HG02642 (cell line): ENCODE measurements around the gene DMRTC2.

Experiments
- ATAC-seq: cut with Tn5 transposase; IDR thresholded peaks from one replicate; pipeline ENCODE4 v1.9.1; 2021; ENCODE audit warnings: mild to moderate bottlenecking; ENCODE audit not compliant: unreplicated experiment, poor library complexity

DMRTC2 gene

GRCh38 chr19:41887711-41888382 lies 43.0 kb downstream of the DMRTC2 start:
- no peak for ATAC-seq

GRCh38 chr19:41888926-41889325 lies 44.1 kb downstream of the DMRTC2 start:
- no peak for ATAC-seq

- ATAC-seq, result no peak
Measured at GRCh38 chr19:41889896-41890295, 45.1 kb downstream of the DMRTC2 start.

- no peak for ATAC-seq
Measured at GRCh38 chr19:41890936-41891335, 46.1 kb downstream of the DMRTC2 start.

GRCh38 chr19:41892173-41892902 lies 47.5 kb downstream of the DMRTC2 start:
- no peak for ATAC-seq

- no peak for ATAC-seq
Measured at GRCh38 chr19:41893899-41894298, 49.1 kb downstream of the DMRTC2 start.

- ATAC-seq, result no peak
Measured at GRCh38 chr19:41894350-41894749, 49.5 kb downstream of the DMRTC2 start.

- no peak for ATAC-seq
Measured at GRCh38 chr19:41895745-41896580, 51.1 kb downstream of the DMRTC2 start.

GRCh38 chr19:41896581-41896942 lies 51.7 kb downstream of the DMRTC2 start:
- ATAC-seq, result no peak

- no peak for ATAC-seq
Measured at GRCh38 chr19:41897181-41897580, 52.3 kb downstream of the DMRTC2 start.

- no peak for ATAC-seq
Measured at GRCh38 chr19:41897820-41898219, 53.0 kb downstream of the DMRTC2 start.

GRCh38 chr19:41898235-41898634 lies 53.4 kb downstream of the DMRTC2 start:
- ATAC-seq, result no peak
